NB4 (cell line): ENCODE results near the gene HSD17B1.
A peak's percentile ranks its signal among the peaks of the same experiment; 100 is the strongest.

Experiments used
- DNase-seq: peaks from one replicate; pipeline ENCODE4 v3.0.0; 2010; ENCODE audit warnings: low read depth
- H3K4me3 ChIP-seq: one replicate; pipeline ENCODE4 v1.5.1; 2011; ENCODE audit warnings: mild to moderate bottlenecking, low read depth, low read length, moderate library complexity
- MAX ChIP-seq: IDR thresholded peaks from 2 replicates; pipeline ENCODE4 v1.6.1; 2011; ENCODE audit warnings: low read depth, low read length
- MYC ChIP-seq: IDR thresholded peaks from 2 replicates; pipeline ENCODE4 v1.6.1; 2011; ENCODE audit warnings: low read depth, low read length
- POLR2A ChIP-seq: IDR thresholded peaks from 2 replicates; pipeline ENCODE4 v1.6.1; 2011; ENCODE audit warnings: mild to moderate bottlenecking; ENCODE audit not compliant: insufficient read length; ENCODE audit errors: extremely low read depth
- TF ChIP-seq, protein P1 (sequence below): IDR thresholded peaks from one replicate; pipeline ENCODE4 v1.5.1; 2012; ENCODE audit warnings: low read depth, low read length

The HSD17B1 gene

DNA sequence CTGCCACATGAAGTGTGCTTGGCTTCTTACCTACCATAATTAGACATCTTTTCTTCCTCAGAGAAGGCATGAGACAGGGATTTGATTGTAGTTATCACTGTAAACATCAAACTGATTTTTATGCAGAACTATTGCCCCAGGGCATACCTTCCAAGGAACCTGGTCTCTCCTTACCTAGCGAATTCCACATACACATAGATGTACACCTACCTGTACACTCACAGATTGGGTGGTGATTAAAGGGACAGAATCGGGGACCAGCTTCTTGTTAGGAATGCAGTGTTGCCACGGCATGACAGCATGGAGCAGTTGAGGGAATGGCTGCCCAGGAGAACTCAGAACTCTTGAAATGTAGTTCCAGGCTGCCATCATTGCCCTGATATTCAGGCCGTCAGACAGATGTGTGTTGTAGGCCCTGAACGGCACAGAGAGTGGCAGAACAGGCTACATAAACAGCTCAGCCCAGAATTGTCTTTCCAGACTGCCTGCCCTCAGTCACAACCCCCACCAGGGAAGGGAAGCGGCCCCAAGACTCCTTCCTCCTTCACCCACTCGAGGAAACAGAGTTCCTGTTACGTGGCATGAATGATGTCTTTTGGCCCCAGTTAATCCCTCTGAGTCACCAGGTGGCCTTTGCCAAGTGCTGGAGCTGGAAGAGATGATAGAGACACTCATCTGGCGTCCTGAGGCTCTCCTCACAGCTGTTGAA lies 34.5 kb upstream of the HSD17B1 start:
- H3K4me3 ChIP-seq = no peak overlapping the region
- TF ChIP-seq MAX = no peak
- TF ChIP-seq, protein P1, sequence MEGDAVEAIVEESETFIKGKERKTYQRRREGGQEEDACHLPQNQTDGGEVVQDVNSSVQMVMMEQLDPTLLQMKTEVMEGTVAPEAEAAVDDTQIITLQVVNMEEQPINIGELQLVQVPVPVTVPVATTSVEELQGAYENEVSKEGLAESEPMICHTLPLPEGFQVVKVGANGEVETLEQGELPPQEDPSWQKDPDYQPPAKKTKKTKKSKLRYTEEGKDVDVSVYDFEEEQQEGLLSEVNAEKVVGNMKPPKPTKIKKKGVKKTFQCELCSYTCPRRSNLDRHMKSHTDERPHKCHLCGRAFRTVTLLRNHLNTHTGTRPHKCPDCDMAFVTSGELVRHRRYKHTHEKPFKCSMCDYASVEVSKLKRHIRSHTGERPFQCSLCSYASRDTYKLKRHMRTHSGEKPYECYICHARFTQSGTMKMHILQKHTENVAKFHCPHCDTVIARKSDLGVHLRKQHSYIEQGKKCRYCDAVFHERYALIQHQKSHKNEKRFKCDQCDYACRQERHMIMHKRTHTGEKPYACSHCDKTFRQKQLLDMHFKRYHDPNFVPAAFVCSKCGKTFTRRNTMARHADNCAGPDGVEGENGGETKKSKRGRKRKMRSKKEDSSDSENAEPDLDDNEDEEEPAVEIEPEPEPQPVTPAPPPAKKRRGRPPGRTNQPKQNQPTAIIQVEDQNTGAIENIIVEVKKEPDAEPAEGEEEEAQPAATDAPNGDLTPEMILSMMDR = no peak
- TF ChIP-seq POLR2A = no peak
- TF ChIP-seq MYC = no peak
- peak; percentile 29 for DNase-seq

- DNase-seq = no peak
These were observed 33.8 kb upstream of the HSD17B1 start for GRCh38 chr17:42518755-42519545.

GRCh38 chr17:42519546-42520491 lies 32.9 kb upstream of the HSD17B1 start:
- TF ChIP-seq MYC = no peak
- TF ChIP-seq, protein P1 = no peak
- TF ChIP-seq POLR2A = no peak
- TF ChIP-seq MAX = no peak
- H3K4me3 ChIP-seq = no peak overlapping the region
- DNase-seq = no peak

More at GRCh38 chr17:42518755-42519545, 33.8 kb upstream of the HSD17B1 start:
- TF ChIP-seq POLR2A = no peak
- TF ChIP-seq MAX = no peak
- TF ChIP-seq, protein P1 = no peak
- TF ChIP-seq MYC = no peak
- H3K4me3 ChIP-seq = no peak overlapping the region

GRCh38 chr17:42520540-42520951 lies 32.2 kb upstream of the HSD17B1 start:
- peak; percentile 41 for DNase-seq
- TF ChIP-seq, protein P1 = peak; percentile 66
- no peak for TF ChIP-seq MAX
- H3K4me3 ChIP-seq = no peak overlapping the region

- DNase-seq = no peak
- TF ChIP-seq, protein P1 = no peak
- TF ChIP-seq POLR2A = no peak
- no peak for TF ChIP-seq MAX
- TF ChIP-seq MYC = no peak
- no peak overlapping the region for H3K4me3 ChIP-seq
These were observed 31.7 kb upstream of the HSD17B1 start for GRCh38 chr17:42521036-42521435.
